Esophagus squamous epithelium (tissue), 5 donors: ENCODE data around the gene DDAH1. TPM values are rescaled to one million over a fixed set of nuclear protein-coding genes. Genes with fewer than 3 reads are reported as not detected.
A peak's percentile ranks its signal among the peaks of the same experiment; 100 is the strongest.

Experiments used
- DNase-seq: peaks from one replicate; lab custom pipeline; 2025; lab: John Stamatoyannopoulos, UW
- H3K27ac ChIP-seq, 4 donors: fragments of 200-600 bp; sonication (generic); one replicate each; pipeline ENCODE4 v1.5.1; 2016 to 2019; ENCODE audit warnings: mild to moderate bottlenecking in 1 of 4
- H3K27me3 ChIP-seq, 4 donors: fragments of 200-600 bp; sonication (generic); 1 replicate in 3 of 4; 2 replicates in 1 of 4; pipeline versions ENCODE4 v1.5.1 to v1.6.0; 2017 to 2021; ENCODE audit warnings: antibody characterized with exemption in 1 of 4
- H3K36me3 ChIP-seq, 3 donors: fragments of 200-600 bp; sonication (generic); one replicate each; pipeline ENCODE4 v1.5.1; 2016 to 2019
- H3K4me1 ChIP-seq, 3 donors: fragments of 200-600 bp; sonication (generic); one replicate each; pipeline ENCODE4 v1.5.1; 2017 to 2019
- H3K4me3 ChIP-seq, 4 donors: fragments of 200-600 bp; sonication (generic); 1 replicate in 3 of 4; 2 replicates in 1 of 4; pipeline ENCODE4 v1.5.1; 2016 to 2019; ENCODE audit warnings: mild to moderate bottlenecking in 2 of 4, moderate library complexity in 1 of 4
- H3K9me3 ChIP-seq, 3 donors: fragments of 200-600 bp; sonication (generic); one replicate each; pipeline ENCODE4 v1.5.1; 2016 to 2019
- CTCF ChIP-seq, 6 experiments: fragments of 450-650 bp in 4 of 6; fragments of 200-600 bp in 2 of 6; sonication (generic) in 2 of 6; IDR thresholded peaks; one replicate each; pipeline ENCODE4 v1.5.1; 2016 to 2019; ENCODE audit warnings: antibody characterized with exemption in 6 of 6, mild to moderate bottlenecking in 4 of 6, moderate library complexity in 4 of 6
- POLR2A ChIP-seq, 4 donors: fragments of 450-650 bp; IDR thresholded peaks; one replicate each; pipeline ENCODE4 v1.6.1; 2017; ENCODE audit warnings: antibody characterized with exemption in 4 of 4, mild to moderate bottlenecking in 4 of 4, moderate library complexity in 3 of 4
- WGBS, 2 donors: methylation state at CpG; one replicate each; pipeline ENCODE4 v1.1.5; 2018; 5-methylcytosine and 5-hydroxymethylcytosine counted together
- intact Hi-C: fragments of 100-400 bp; cut with DNase I; formaldehyde crosslinking; loops from one replicate; pipeline ENCODE4 v1.15.0; 2022
- total RNA-seq, 4 donors: library from RNA; depleted of rRNA; stranded (reverse); fragments of >200 nt; gene quantifications; one replicate each; pipeline ENCODE4 v1.1.0, GENCODE V29; 2016
- donor health status: DM: yes; HTN: yes; CAD: no.

DDAH1 gene
- total RNA-seq, 4 donors from 2014 or later: 6.1 to 13.8 (median 11.5) TPM

GRCh38 chr1:85334962-85335361 lies 130.0 kb downstream of the DDAH1 start:
- H3K4me3 ChIP-seq: no peak overlapping the region
- H3K27ac ChIP-seq: no peak overlapping the region
- H3K27me3 ChIP-seq: no peaks in the 10 kb centered on the region
- intact Hi-C loops: no loop called here
- no peak for DNase-seq
- no peaks in the 10 kb centered on the region for H3K36me3 ChIP-seq
- 46 to 84% methylated on average over 2 of the region's 2 CpGs for WGBS, 2 donors
- H3K4me1 ChIP-seq: peaks cover 0 to 11% (median 8%) of the 10 kb centered on the region in 3 donors
- TF ChIP-seq POLR2A (IDR thresholded peaks at IDR 0.05): no peak
- no peak for TF ChIP-seq CTCF (IDR thresholded peaks at IDR 0.05)
- peaks cover 0 to 5% (median 3%) of the 10 kb centered on the region in 3 donors for H3K9me3 ChIP-seq

- 83 to 100% methylated on average over 1 of the region's 1 CpG for WGBS, 2 donors
- Histone ChIP-seq H3K27ac (no peak overlapping the region), H3K4me3 (no peak overlapping the region), H3K36me3 (no peaks in the 10 kb centered on the region), H3K27me3 (no peaks in the 10 kb centered on the region), H3K4me1 (peaks cover 0 to 22% (median 8%) of the 10 kb centered on the region in 3 donors), H3K9me3 (peaks cover 0 to 5% (median 3%) of the 10 kb centered on the region in 3 donors)
- intact Hi-C loops: no loop called here
- TF ChIP-seq POLR2A (IDR thresholded peaks at IDR 0.05) (no peak), CTCF (IDR thresholded peaks at IDR 0.05) (no peak)
- no peak for DNase-seq
These were observed 131.8 kb downstream of the DDAH1 start for GRCh38 chr1:85333186-85333585.

- no peak overlapping the region for H3K4me3 ChIP-seq
- H3K4me1 ChIP-seq: peaks cover 0 to 22% (median 8%) of the 10 kb centered on the region in 3 donors
- H3K27ac ChIP-seq: no peak overlapping the region
- TF ChIP-seq POLR2A (IDR thresholded peaks at IDR 0.05) (no peak), CTCF (IDR thresholded peaks at IDR 0.05) (no peak)
- H3K27me3 ChIP-seq: no peaks in the 10 kb centered on the region
- WGBS, 2 donors: no CpG with 5 or more reads among the region's 1 CpG
- DNase-seq: no peak
- peaks cover 0 to 5% (median 3%) of the 10 kb centered on the region in 3 donors for H3K9me3 ChIP-seq
- H3K36me3 ChIP-seq: no peaks in the 10 kb centered on the region
- intact Hi-C loops: no loop called here
These were observed 132.4 kb downstream of the DDAH1 start for GRCh38 chr1:85332575-85332974.

GRCh38 chr1:85330711-85331290 lies 134.2 kb downstream of the DDAH1 start:
- no peaks in the 10 kb centered on the region for H3K36me3 ChIP-seq
- H3K4me1 ChIP-seq: peaks cover 0 to 22% (median 8%) of the 10 kb centered on the region in 3 donors
- H3K27ac ChIP-seq: peak overlapping the region; percentile 22 to 82 (median 45)
- no peak for DNase-seq
- H3K9me3 ChIP-seq: peaks cover 0 to 5% (median 3%) of the 10 kb centered on the region in 3 donors
- TF ChIP-seq POLR2A (IDR thresholded peaks at IDR 0.05): no peak
- TF ChIP-seq CTCF (IDR thresholded peaks at IDR 0.05): no peak
- H3K4me3 ChIP-seq: no peak overlapping the region
- no peaks in the 10 kb centered on the region for H3K27me3 ChIP-seq
- 59 to 64% methylated on average over 6 of the region's 6 CpGs for WGBS, 2 donors
- intact Hi-C loops: no loop called here

GRCh38 chr1:85330214-85330631 lies 134.7 kb downstream of the DDAH1 start:
- no peak for DNase-seq
- H3K36me3 ChIP-seq: no peaks in the 10 kb centered on the region
- H3K27ac ChIP-seq: peak overlapping the region; percentile 22 to 82 (median 45)
- WGBS, 2 donors: 29 to 38% methylated on average over 3 of the region's 3 CpGs
- no peak overlapping the region for H3K4me3 ChIP-seq
- TF ChIP-seq POLR2A (IDR thresholded peaks at IDR 0.05) (no peak), CTCF (IDR thresholded peaks at IDR 0.05) (no peak)
- peaks cover 0 to 22% (median 8%) of the 10 kb centered on the region in 3 donors for H3K4me1 ChIP-seq
- peaks cover 0 to 5% (median 3%) of the 10 kb centered on the region in 3 donors for H3K9me3 ChIP-seq
- intact Hi-C loops: no loop called here
- no peaks in the 10 kb centered on the region for H3K27me3 ChIP-seq
